Measurements from ENCODE around the gene BLM.
"Not testable (repeated sequence)": the region's sequence is repeated elsewhere in the genome, so short reads cannot be mapped to it uniquely, and the experiment has no call there.

The BLM gene

DNA sequence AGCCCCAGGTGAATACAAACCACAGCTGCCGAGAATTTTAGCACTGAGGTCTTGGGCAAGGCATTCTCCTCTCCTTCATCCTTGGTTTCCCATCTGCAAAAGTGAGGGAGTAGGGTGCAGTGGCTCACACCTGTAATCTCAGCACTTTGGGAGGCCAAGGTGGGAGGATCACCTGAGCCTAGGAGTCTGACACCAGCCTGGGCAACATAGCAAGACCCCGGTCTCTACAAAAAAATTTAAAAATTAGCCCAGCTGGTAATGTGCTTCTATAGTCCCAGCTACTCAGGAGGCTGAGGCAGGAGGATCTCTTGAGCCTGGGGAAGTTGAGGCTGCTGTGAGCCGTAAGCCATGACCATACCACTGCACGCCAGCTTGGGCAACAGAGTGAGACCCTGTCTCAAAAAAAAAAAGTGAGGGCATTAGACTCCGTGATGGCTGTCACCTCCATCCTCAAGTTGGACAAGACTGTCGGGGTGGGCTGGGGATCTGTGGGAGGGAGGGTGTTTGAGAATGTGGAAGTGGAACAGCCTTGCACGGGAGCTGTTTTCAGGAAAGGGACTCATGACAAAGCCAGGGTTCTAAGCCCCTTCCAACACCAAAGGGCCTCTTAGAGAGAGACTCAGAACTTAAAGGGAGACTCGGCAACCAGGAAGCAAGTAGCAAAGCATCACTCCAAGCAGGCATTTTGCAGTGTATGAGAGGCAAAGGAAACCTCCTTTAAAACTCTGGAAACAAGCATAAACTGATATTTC is 105.2 kb downstream of the BLM start:
- no peak for DNase-seq (ENCODE audit: low spot score)

DNA sequence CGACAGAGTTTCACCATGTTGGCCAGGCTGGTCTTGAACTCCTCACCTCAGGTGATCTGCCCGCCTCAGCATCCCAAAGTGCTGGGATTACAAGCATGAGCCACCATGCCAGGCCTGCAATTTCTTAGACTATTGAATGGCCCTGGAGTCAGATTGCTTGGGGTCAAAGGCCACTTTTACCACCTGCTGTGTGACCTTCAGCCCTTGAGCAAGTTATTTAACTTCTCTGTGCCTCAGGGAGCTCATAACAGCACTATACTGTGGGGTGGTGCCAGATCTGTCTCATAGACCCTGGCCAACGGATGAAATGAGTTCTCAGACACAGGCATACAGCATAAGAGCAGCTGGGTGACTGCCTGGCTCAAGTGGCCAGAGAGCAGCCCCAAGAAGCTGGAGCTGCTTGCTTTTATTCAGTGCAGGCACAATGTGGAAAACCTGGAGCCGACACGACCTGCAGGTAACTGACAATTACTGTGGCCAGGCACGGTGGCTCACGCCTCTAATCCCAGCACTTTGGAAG is 106.4 kb downstream of the BLM start:
- no peak for DNase-seq (ENCODE audit: low spot score)

DNA sequence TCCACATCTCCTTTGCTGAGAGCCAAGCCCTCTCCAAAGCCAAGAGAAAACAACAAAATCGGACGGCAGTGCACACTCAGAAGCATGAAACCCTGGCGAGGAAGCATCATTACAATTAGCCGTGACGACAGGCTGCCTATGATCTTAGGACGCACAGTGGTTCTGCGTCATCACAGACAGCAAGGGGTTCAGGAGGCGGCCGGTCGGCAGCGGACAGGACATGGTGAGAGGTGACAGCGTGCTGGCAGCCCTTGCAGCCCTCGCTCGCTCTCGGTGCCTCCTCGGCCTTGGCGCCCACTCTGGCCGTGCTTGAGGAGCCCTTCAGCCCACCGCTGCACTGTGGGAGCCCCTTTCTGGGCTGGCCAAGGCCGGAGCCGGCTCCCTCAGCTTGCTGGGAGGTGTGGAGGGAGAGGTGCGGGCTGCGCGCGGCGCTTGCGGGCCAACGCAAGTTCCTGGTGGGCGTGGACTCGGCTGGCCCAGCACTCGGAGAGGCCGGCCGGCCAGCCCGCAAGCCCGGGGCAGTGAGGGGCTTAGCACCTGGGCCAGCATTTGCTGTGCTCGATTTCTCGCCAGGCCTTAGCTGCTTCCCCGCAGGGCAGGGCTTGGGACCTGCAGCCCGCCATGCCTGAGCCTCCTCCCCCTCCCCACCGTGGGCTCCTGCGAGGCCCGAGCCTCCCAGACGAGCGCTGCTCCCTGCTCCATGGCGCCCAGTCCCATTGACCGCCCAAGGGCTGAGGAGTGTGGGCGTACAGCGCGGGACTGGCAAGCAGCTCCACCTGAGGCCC is 108.2 kb downstream of the BLM start:
- not testable (repeated sequence) for DNase-seq (ENCODE audit: low spot score)

DNA sequence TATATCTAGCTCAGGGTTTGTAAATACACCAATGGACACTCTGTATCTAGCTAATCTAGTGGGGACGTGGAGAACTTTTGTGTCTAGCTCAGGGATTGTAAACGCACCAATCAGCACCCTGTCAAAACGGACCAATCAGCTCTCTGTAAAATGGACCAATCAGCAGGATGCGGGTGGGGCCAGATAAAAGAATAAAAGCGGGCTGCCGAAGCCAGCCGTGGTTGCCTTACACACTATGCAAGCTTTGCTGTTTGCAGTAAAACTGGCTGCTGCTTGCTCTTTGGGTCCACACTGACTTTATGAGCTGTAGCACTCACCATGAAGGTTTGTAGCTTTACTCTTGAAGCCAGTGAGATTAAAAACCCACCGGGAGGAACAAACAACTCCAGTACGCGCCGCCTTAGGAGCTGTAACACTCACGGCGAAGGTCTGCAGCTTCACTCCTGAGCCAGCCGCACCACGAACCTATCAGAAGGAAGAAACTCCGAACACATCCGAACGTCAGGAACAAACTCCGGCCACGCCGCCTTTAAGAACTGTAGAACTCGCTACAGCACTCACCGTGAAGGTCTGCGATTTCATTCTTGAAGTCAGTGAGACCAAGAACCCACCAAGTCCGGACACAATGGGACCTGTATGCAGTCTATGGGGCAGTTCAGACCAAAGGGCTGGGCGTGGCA is 109.2 kb downstream of the BLM start:
- DNase-seq (ENCODE audit: low spot score): not testable (repeated sequence)

DNA sequence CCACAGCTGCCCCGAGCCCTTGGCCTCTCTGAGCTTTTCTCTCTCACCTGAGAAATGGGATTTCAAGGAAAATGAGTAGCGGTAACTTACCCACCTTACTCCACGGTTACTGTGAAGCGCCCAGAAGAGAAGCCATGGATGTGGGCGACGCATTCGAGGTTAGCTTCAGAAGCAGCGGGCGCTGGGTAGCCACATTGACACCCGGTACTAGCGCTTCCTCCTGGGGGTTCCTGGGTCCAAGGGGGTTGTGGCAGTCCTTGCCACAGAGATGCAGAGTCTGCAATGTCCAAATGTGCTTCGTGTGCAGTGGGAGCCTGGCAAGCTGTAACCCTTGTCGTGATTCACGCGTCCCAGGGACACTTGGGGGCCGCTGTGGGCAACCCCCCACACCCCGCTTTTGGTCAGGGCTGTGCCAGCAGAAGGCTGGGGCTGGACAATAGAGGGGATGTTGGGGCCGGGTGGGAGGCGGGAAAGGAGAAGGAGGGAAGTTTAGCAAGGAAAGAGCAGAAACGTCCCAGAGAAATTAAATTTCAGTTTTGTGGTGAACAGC is 109.8 kb downstream of the BLM start:
- no peak for DNase-seq (ENCODE audit: low spot score)

DNA sequence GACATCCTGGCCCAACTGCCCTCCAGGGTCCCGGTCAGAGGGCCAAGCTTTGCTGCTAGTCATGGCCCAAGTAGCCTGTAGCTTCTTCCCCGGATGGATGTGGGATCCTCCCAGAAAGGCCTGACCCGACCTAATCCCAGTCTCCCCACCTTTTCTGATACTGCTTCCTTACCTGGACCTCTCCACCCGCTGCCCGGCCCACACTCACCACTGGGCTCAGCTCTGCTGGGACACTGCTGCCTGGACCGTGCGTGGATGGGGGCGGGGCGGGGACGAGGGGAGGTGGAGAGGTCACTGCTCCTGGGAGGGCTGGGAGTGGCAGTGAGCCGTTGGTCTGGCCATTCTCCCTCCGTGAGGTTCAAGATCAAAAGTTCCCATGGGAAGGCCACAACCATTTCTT is 111.0 kb downstream of the BLM start:
- no peak for DNase-seq (ENCODE audit: low spot score)

DNA sequence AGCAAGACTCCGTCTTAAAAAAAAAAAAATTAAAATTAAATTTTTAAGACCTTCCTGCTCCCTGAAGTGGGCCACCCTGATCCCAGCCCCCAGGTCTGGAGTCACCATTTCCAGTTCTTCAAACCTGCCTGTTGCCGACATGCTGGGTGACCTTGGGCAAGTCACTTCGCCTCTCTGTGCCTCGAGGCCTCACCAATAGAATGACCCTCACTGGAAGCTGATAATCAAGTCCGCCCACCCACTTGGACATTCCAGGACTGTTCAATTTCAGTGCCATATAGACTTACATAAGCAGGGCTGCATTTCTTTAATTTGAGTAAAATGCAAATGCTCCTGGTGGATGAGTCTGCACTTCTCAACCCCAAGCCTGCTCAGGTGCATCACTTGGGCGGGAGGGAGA is 112.0 kb downstream of the BLM start:
- no peak for DNase-seq (ENCODE audit: low spot score)

DNA sequence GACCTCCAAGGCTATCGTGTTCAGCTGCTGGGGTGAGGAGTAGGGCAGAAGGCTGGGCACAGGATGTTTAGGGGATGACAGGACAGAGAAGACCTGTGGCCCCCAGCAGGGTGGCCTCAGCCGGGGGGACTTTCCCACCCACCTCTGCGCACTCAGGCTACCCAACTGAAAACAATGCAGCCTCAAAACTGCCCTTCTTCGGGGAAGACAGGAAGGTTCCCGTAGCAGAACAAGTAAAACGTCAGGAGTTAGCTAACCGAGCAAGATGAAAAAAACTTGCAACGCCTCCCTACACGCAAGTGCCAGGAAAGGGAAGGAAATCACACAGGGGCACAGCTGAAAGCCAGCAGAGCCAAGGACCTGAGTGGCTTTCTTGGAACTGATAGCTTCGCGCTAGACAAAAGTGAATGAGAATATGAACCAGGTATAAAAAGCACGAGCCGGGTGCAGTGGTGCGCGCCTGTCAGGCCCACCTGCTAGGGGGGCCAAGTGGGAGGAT is 112.8 kb downstream of the BLM start:
- DNase-seq (ENCODE audit: low spot score): no peak

DNA sequence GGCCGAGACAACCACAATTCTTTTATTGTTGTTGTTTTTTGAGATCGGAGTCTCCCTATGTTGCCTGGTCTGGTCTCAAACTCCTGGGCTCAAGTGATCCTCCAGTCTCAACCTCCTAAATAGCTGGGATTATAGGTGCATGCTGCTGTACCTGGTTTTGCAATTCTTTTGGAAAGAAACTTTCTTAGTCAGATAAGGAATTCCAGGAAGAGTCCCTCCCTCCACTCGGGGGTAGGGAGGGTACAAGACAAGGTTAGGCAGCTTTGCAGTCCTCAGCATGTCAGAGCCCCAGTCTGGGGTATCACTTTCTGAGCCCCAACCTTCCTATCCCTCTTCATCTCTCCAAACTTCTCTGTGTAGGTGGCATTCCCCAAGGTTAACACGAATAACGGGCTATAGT is 117.5 kb downstream of the BLM start:
- DNase-seq (ENCODE audit: low spot score): no peak

DNA sequence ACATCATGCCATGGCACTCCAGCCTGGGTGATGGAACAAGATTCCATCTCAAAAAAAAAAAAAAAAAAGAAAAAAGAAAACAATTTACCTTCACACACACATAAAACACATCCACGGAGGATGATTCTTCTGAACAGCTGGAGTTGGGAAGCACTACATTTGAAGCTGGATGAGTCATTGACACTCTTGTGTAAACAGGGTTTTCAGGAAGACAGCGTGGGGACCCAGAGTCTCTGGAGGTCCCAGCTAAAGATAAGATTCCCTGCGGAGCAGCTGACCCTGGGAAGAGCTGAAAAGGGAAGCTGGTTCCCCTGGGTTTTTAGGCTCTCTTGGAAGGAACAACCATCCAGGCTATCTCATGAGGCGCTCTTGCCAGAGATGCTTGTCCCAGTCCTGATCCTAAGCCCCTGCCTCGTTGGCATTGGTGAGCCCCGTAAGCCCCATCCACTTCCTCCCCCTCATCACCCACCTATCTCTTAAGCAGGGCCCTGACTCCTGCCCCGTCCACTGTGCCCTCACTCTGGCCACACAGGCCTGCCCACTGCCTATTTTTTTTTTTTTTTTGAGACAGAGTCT is 119.2 kb downstream of the BLM start:
- peak; percentile 75 for DNase-seq (ENCODE audit: low spot score)

DNA sequence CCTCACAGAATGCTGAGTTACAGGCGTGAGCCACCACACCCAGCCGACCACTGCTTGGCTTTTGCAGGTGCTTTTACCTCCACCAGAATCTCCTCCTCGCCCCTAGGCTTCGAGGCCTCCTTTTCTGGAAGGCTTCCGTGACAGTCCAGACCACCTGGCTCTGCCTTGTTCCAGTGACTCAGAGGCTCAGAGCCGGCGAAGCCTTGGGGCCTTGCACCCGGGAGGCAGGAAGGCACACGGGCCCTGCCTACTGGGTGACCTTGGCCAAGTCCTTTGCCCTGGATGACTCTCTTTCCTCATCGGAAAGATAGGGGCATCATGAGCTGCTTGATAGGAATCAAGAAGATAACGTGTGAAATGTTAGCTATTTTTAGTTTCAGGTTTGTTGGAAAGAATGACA is 119.9 kb downstream of the BLM start:
- DNase-seq (ENCODE audit: low spot score): no peak

DNA sequence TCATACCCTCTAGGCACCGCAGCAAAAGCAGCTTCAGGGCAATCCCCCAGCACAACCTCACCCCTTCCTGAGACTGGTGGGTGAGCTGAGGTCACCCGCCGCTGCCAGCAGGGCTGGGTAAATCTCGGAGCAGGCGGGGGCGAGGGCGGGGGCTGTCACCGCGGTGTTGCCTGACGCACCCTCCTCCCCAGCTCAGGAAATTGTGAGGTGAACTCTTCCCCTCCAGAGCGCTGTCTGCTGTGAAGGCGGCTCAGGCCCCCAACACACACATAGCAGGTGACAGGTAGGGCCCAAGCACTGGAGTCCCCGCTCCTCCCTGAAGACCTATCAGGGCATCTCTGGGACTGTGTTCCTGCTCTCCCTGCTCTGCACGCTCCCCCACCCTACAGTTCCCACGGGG is 121.0 kb downstream of the BLM start:
- DNase-seq (ENCODE audit: low spot score): no peak

DNA sequence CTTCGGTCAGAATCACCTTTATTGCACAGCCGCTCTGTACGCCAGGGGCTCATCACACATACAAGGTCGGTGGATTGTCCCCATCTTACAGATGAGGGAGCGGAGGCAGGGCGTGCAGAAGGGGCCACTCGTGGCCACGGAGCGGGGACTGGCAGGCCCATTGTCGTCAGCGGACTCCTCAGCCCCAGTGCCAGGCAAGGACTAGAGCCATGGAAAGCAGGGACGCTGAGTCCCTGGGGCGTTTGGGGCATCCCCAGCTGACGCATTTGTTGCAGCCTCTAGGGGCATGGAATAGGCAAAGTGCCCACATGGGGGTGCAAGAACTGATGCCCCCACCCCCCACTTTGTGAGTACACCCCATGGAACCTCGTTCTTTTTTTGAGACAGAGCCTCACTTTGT is 121.4 kb downstream of the BLM start:
- DNase-seq (ENCODE audit: low spot score): no peak

DNA sequence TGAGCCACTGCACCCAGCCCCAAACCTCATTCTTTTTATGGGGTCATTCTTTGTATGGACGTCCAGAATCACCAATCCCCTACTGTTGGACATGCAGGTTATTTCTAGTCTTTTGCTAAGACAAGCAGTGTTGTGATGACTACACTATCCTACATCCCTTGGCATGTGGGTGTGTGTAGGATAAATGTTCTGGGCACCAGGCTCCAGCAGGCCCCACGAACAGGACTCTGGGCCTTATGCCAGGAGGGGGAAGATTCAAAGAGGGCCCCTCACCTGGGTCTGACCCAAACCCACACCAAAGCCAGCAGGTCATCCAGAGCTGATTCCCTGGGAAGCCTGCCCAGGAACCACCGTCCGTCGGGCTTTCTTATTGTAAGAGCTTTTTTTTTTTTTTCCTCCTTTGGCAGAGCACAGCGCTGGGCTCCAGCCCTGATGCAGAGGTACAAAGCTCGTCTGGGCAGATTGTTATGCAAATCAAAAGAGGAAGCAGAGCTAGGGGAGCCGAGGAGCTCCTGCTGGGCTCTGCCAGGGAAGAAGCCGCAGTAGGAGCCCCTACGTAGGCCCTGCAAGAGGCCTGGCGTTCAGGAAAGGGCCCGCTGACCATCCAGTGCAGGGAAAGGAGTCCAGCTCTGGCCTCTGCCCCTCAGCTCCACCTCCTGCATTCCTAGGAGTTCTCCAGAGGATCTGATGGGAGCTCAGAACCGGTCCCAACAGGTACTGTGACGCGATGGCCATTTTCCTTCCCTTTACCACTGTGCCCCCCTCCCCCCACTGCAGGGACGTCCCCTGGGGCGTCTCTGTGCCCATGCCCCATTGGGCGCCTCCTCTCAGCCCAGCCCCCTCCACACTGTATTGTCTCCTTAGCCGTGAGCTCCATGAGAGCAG is 122.3 kb downstream of the BLM start:
- no peak for DNase-seq (ENCODE audit: low spot score)

DNA sequence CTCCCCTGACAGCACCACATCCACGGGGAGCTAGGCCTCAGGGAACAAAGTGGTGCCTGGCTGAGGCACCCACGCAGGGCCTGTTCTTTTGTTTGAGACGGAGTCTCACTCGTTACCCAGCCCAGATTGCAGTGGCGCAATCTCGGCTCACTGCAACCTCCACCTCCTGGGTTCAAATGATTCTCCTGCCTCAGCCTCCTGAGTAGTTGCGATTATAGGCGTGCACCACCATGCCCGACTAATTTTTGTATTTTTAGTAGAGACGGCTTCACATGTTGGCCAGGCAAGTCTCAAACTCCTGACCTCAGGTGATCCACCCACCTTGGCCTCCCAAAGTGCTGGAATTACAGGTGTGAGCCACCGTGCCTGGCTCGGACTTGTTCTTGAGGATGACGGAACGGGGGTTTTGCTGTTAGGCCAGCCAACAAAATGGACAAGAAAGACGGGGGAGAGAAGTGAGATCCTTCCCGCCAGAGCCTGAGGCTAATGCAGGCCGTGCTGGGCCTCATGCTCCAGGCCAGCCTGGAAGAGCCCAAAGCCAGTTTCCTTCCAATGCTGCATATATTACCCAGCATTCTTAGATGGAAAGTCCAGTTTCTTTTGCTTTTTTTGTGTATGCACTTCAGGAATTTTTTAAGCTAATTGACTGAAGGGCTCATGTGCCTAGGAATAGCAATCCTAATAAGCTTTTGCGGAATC is 123.2 kb downstream of the BLM start:
- no peak for DNase-seq (ENCODE audit: low spot score)

DNA sequence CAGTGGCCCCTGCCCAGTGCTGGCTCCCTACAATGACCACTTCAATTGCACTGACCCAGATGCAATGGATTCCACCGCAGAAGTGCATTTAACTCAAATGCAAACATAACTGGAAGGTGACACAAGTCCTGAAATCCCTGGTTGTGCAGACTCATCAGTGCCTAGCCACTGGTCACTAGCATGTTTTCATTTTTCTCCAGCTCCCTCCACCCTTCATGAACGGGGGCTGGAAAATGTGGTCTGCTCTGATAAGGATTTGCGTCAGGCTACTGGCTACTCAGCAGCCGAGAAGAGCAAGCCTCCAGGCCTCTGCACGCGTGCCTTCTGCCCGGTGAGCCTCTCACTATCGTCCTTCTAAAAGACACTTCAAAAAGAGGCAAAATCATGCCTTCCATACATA is 123.8 kb downstream of the BLM start:
- DNase-seq (ENCODE audit: low spot score): no peak

DNA sequence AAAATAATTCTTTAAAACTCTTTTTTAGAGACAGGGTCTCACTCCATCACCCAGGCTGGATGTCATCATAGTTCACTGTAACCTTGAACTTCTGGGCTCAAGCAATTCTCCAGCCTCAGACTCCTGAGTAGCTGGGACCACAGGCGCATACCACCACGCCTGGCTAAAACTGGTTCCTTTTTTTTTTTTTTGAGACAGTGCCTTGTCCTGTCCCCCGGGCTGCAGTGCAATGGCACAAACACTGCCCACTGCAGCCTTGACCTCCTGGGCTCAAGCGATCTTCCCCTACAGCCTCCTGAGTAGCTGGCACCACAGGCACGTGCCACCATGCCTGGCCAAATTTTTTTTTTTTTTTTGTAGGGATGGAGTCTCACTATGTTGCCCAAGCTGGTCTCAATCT is 127.5 kb downstream of the BLM start:
- DNase-seq (ENCODE audit: low spot score): no peak

DNA sequence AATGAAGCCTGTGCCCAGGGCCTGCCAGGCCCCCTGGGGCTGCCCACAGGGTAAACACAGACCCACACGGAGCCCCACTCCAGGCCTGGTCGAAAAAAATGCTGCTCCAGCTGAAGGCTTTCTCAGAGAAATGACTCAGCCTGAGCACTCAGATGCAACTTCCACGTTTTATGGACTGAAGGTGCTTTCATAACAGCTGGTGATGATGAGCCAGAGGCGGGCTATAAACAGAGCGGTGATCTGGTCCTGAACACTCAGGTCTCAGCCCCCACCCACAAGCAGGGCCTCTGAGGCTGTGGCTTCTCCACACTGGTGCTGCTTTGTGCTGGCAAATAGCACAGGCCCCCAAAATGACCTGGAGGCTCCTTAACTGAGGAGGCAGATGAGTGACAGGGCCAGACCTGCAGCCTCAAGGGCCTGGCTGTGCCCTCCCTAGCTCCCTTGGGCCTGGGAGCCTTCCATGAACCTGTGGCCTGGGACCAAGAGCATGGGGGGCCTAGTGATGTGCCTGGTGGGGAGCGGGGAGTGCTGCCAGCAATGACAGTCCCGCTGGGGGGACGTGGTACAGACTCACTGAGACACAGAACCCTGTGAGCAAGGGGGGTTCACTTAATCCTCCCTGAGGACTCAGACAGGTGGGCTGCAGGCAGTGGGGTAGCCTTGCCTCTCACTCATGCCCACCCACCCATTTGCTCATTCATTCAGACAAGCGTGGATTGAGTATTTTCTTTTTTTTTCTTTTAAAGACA is 128.2 kb downstream of the BLM start:
- DNase-seq (ENCODE audit: low spot score): peak; percentile 84

DNA sequence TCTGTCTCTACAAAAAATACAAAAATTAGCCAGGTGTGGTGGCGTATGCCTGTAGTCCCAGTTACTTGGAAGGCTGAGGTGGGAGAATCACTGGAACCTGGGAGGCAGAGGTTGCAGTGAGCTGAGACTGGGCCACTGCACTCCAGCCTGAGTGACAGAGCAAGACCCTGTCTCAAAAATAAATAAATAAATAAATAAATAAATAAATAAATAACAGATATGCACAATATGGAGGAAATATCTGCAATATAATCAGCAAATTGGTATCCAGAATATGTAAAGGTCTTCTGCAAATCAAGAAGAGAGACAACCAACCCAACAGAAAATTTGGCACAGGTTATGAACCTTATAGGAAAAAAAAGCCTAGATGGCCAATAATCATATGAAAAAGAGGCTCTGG is 132.3 kb downstream of the BLM start:
- DNase-seq (ENCODE audit: low spot score): not testable (repeated sequence)

DNA sequence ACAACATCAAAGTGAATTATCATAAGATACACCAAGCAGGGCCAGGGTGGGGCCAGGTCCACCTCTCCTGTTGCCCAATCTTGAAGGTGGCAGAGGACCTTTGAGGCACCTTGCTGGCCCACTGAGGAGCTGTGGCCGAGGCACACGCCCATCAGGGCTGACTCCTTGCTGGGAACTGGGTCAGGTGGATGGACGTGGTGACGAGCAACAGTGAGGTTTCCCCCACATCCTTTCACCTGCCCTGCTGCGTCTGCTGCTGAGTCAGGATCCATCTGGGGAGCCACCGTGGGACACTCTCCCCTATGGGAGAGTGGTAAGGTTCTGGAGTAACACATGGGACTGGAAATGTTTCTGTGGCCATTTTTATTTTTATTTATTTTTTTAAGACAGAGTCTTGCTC is 134.0 kb downstream of the BLM start:
- DNase-seq (ENCODE audit: low spot score): no peak
